ENCODE measurements around the gene NR6A1. TPM values are rescaled to one million over a fixed set of nuclear protein-coding genes. Genes with fewer than 3 reads are reported as not detected.

NR6A1 gene
- total RNA-seq, 1 donor from 2014 or later, result 1.2 TPM

GRCh38 chr9:124498499-124499146 lies 272.5 kb downstream of the NR6A1 start:
- no peak for DNase-seq (ENCODE audit: extremely low spot score in 2 of 2)
- intact Hi-C loops (cut with DNase I), result no loop called here
- peaks cover 10% of the 10 kb centered on the region for H3K27me3 ChIP-seq

GRCh38 chr9:124498040-124498439 lies 273.1 kb downstream of the NR6A1 start:
- DNase-seq (ENCODE audit: extremely low spot score in 2 of 2), result no peak
- Histone ChIP-seq H3K4me3 (no peak overlapping the region), H3K36me3 (no peaks in the 10 kb centered on the region), H3K4me1 (no peaks in the 10 kb centered on the region), H3K27ac (no peak overlapping the region), H3K9me3 (no peaks in the 10 kb centered on the region), H3K27me3 (peaks cover 4% of the 10 kb centered on the region)
- TF ChIP-seq POLR2AphosphoS5 (IDR thresholded peaks at IDR 0.05; ENCODE audit: insufficient read depth in 1 of 2, low read depth in 1 of 2) (no peak), POLR2A (IDR thresholded peaks at IDR 0.05) (no peak)
- TF ChIP-seq, protein P1, sequence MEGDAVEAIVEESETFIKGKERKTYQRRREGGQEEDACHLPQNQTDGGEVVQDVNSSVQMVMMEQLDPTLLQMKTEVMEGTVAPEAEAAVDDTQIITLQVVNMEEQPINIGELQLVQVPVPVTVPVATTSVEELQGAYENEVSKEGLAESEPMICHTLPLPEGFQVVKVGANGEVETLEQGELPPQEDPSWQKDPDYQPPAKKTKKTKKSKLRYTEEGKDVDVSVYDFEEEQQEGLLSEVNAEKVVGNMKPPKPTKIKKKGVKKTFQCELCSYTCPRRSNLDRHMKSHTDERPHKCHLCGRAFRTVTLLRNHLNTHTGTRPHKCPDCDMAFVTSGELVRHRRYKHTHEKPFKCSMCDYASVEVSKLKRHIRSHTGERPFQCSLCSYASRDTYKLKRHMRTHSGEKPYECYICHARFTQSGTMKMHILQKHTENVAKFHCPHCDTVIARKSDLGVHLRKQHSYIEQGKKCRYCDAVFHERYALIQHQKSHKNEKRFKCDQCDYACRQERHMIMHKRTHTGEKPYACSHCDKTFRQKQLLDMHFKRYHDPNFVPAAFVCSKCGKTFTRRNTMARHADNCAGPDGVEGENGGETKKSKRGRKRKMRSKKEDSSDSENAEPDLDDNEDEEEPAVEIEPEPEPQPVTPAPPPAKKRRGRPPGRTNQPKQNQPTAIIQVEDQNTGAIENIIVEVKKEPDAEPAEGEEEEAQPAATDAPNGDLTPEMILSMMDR (IDR thresholded peaks at IDR 0.05), result no peak
- intact Hi-C loops (cut with DNase I), result no loop called here

More at GRCh38 chr9:124498499-124499146, 272.5 kb downstream of the NR6A1 start:
- no peak for TF ChIP-seq POLR2AphosphoS5 (IDR thresholded peaks at IDR 0.05; ENCODE audit: insufficient read depth in 1 of 2, low read depth in 1 of 2)
- no peak for TF ChIP-seq POLR2A (IDR thresholded peaks at IDR 0.05)
- TF ChIP-seq, protein P1 (IDR thresholded peaks at IDR 0.05), result no peak
- Histone ChIP-seq H3K36me3 (no peaks in the 10 kb centered on the region), H3K4me1 (peaks cover 1% of the 10 kb centered on the region), H3K9me3 (no peaks in the 10 kb centered on the region), H3K4me3 (no peak overlapping the region), H3K27ac (no peak overlapping the region)

DNA sequence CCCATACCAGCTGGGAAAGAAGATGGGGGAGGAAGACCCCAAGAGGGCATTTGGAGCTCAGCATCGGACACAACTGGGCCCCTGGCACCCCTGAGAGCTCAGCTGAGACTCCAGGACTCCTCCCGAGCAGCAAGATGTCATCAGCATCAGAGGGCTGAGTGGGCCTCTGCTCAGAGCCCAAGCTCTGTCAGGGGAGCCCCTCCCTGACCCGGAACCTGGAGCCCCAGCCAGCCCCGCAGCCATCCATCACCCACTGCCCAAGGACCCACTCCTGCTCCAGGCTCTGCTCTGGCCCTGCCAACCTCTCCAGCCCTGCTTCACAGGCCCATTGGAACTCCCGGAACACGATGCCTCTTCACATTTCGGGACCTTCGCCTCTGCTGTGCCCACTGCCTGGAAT lies 273.7 kb downstream of the NR6A1 start:
- DNase-seq (ENCODE audit: extremely low spot score in 2 of 2), result no peak
- H3K4me1 ChIP-seq, result no peaks in the 10 kb centered on the region
- H3K9me3 ChIP-seq, result no peaks in the 10 kb centered on the region
- H3K4me3 ChIP-seq, result no peak overlapping the region
- no peaks in the 10 kb centered on the region for H3K27me3 ChIP-seq
- H3K36me3 ChIP-seq, result no peaks in the 10 kb centered on the region
- intact Hi-C loops (cut with DNase I), result no loop called here
- TF ChIP-seq POLR2A (IDR thresholded peaks at IDR 0.05), result no peak
- TF ChIP-seq, protein P1 (IDR thresholded peaks at IDR 0.05), result no peak
- no peak for TF ChIP-seq POLR2AphosphoS5 (IDR thresholded peaks at IDR 0.05; ENCODE audit: insufficient read depth in 1 of 2, low read depth in 1 of 2)
- no peak overlapping the region for H3K27ac ChIP-seq

GRCh38 chr9:124496463-124496862 lies 274.6 kb downstream of the NR6A1 start:
- no peak overlapping the region for H3K4me3 ChIP-seq
- H3K9me3 ChIP-seq, result no peaks in the 10 kb centered on the region
- intact Hi-C loops (cut with DNase I), result no loop called here
- no peaks in the 10 kb centered on the region for H3K36me3 ChIP-seq
- no peak overlapping the region for H3K27ac ChIP-seq
- DNase-seq (ENCODE audit: extremely low spot score in 2 of 2), result no peak
- TF ChIP-seq POLR2A (IDR thresholded peaks at IDR 0.05) (no peak), POLR2AphosphoS5 (IDR thresholded peaks at IDR 0.05; ENCODE audit: insufficient read depth in 1 of 2, low read depth in 1 of 2) (no peak)
- TF ChIP-seq, protein P1 (IDR thresholded peaks at IDR 0.05), result no peak
- no peaks in the 10 kb centered on the region for H3K4me1 ChIP-seq
- H3K27me3 ChIP-seq, result no peaks in the 10 kb centered on the region

DNA sequence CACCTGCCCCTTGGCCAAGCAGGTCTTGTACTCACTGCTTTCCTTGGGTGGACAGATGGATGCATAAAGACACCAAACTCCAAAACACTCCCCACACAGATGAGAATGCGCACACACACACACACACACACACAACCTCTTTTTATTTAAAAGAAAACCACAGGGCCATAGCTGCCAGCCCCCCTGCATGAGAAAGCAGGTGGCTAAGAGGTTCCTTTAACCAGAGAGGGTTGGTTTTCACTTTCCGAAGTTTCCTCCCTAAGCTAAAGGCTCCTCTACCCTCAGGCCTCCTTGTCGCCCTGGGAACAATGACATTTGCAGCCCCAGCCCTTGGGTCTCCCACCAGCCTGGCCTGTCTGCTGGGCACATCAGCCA lies 275.0 kb downstream of the NR6A1 start:
- H3K36me3 ChIP-seq, result no peaks in the 10 kb centered on the region
- no peaks in the 10 kb centered on the region for H3K27me3 ChIP-seq
- no peaks in the 10 kb centered on the region for H3K9me3 ChIP-seq
- DNase-seq (ENCODE audit: extremely low spot score in 2 of 2), result no peak
- no peak overlapping the region for H3K27ac ChIP-seq
- no peak overlapping the region for H3K4me3 ChIP-seq
- H3K4me1 ChIP-seq, result no peaks in the 10 kb centered on the region
- TF ChIP-seq, protein P1 (IDR thresholded peaks at IDR 0.05), result no peak
- TF ChIP-seq POLR2A (IDR thresholded peaks at IDR 0.05) (no peak), POLR2AphosphoS5 (IDR thresholded peaks at IDR 0.05; ENCODE audit: insufficient read depth in 1 of 2, low read depth in 1 of 2) (no peak)
- intact Hi-C loops (cut with DNase I), result no loop called here
